Left ventricle myocardium inferior (tissue), 1 donor: ENCODE data around the gene PTPN13. TPM values are rescaled to one million over a fixed set of nuclear protein-coding genes. Genes with fewer than 3 reads are reported as not detected.

Source experiments
- DNase-seq: peaks from one replicate; pipeline ENCODE4 v3.0.0-alpha.2; 2020
- H3K27ac ChIP-seq: fragments of 200-600 bp; replicated peaks from 2 replicates; pipeline ENCODE4 v1.8.0; 2021
- H3K27me3 ChIP-seq: fragments of 200-600 bp; 2 replicates; pipeline ENCODE4 v1.8.0; 2021; ENCODE audit warnings: low read depth
- H3K36me3 ChIP-seq: fragments of 200-600 bp; 2 replicates; pipeline ENCODE4 v1.8.0; 2021
- H3K4me1 ChIP-seq: fragments of 200-600 bp; 2 replicates; pipeline ENCODE4 v1.8.0; 2021
- H3K4me3 ChIP-seq: fragments of 200-600 bp; 2 replicates; pipeline ENCODE4 v1.8.0; 2021; ENCODE audit warnings: mild to moderate bottlenecking, moderate library complexity
- H3K9me3 ChIP-seq: fragments of 200-600 bp; replicated peaks from 2 replicates; pipeline ENCODE4 v1.8.0; 2021
- intact Hi-C: fragments of 100-400 bp; cut with micrococcal nuclease; formaldehyde crosslinking; loops from one replicate; pipeline ENCODE4 v1.11.0; 2022
- total RNA-seq: library from RNA; stranded (reverse); fragmentation: NEBNext Ultra II Directional; extraction: Animal tissue kit (Norgen Biotek cat#: 25700); gene quantifications from one replicate; pipeline ENCODE4 v1.2.1, GENCODE V29; 2021
- TF ChIP-seq, protein P1 (sequence below): fragments of 200-600 bp; IDR thresholded peaks from 2 replicates; pipeline ENCODE4 v1.8.0; 2021; ENCODE audit warnings: antibody characterized with exemption, mild to moderate bottlenecking, borderline replicate concordance
- donor health status: DM: no; HTN: yes; CAD: no; lungs with severe emphysema.

The PTPN13 gene
- total RNA-seq, 1 donor from 2014 or later: 3.8 TPM

DNA sequence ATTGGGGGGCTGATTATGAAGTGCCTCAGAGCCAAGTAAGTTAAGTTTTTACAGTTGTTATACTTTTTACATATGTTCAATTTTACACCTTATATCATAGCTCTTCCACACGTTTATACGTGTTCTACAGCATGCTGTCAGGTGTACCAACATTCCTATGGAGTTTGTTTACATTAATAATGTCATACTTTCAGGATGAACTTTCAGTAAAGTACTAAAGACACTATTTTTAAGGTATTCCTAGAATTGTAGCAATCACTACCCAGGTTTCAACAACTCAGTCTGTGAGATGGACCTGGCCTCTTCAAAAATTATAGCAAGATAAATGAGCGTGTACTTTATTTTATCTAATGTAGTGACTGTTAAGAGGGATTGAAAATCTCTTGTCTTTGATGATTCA, 92.6 kb downstream of the PTPN13 start:
- no peaks in the 10 kb centered on the region for H3K4me1 ChIP-seq
- intact Hi-C loops: no loop called here
- TF ChIP-seq, protein P1, sequence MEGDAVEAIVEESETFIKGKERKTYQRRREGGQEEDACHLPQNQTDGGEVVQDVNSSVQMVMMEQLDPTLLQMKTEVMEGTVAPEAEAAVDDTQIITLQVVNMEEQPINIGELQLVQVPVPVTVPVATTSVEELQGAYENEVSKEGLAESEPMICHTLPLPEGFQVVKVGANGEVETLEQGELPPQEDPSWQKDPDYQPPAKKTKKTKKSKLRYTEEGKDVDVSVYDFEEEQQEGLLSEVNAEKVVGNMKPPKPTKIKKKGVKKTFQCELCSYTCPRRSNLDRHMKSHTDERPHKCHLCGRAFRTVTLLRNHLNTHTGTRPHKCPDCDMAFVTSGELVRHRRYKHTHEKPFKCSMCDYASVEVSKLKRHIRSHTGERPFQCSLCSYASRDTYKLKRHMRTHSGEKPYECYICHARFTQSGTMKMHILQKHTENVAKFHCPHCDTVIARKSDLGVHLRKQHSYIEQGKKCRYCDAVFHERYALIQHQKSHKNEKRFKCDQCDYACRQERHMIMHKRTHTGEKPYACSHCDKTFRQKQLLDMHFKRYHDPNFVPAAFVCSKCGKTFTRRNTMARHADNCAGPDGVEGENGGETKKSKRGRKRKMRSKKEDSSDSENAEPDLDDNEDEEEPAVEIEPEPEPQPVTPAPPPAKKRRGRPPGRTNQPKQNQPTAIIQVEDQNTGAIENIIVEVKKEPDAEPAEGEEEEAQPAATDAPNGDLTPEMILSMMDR: no peak

DNA sequence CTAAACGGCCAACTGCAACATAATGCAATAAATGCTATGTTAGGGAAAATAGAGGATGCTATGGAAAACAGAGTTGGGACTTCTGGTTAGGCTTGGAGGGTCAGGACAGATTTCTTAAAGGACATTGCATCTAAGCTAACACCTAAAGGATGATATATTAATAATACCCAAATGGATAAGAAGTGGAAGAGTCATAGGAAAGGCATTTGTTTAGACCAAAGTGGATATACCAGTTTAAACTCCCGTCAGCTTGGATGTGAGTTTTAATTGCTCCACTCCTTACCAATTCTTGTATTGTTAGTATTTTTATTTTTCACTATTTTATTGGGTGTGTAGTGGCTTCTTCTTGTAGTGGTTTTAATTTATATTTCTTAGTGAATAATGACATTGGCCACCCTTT, 93.9 kb downstream of the PTPN13 start:
- no peaks in the 10 kb centered on the region for H3K27me3 ChIP-seq
- no peak overlapping the region for H3K4me3 ChIP-seq
- H3K9me3 ChIP-seq: no peaks in the 10 kb centered on the region
- DNase-seq: no peak
- H3K36me3 ChIP-seq: no peaks in the 10 kb centered on the region
- no peak overlapping the region for H3K27ac ChIP-seq
- H3K4me1 ChIP-seq: no peaks in the 10 kb centered on the region
- TF ChIP-seq, protein P1: no peak
- intact Hi-C loops: no loop called here

More for the DNA sequence above, 92.6 kb downstream of the PTPN13 start:
- Histone ChIP-seq H3K9me3 (no peaks in the 10 kb centered on the region), H3K27me3 (no peaks in the 10 kb centered on the region), H3K27ac (no peak overlapping the region), H3K36me3 (no peaks in the 10 kb centered on the region), H3K4me3 (no peak overlapping the region)
- DNase-seq: no peak

DNA sequence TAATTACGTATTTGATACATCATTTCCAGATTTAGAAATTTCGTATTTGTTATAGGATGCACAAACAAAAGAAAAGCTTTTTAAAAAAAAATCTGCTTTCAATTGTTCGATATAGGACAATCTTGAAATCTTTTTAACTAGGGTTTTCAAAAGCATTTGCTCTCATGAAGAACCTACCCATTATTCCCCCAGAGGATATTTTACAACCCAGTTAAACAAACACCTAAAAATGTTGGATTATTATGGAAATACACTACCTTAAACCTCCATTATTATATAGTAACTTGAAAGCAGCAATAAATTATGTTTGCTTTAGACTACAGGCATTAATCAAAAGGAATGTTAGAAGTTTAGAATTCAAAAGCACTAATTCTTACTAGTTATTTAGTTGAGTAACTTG, 110.5 kb downstream of the PTPN13 start:
- intact Hi-C loops: no loop called here
- H3K9me3 ChIP-seq: no peaks in the 10 kb centered on the region
- TF ChIP-seq, protein P1: no peak
- H3K36me3 ChIP-seq: no peaks in the 10 kb centered on the region
- no peak for DNase-seq
- H3K4me3 ChIP-seq: no peak overlapping the region
- H3K4me1 ChIP-seq: no peaks in the 10 kb centered on the region
- no peak overlapping the region for H3K27ac ChIP-seq
- H3K27me3 ChIP-seq: no peaks in the 10 kb centered on the region

DNA sequence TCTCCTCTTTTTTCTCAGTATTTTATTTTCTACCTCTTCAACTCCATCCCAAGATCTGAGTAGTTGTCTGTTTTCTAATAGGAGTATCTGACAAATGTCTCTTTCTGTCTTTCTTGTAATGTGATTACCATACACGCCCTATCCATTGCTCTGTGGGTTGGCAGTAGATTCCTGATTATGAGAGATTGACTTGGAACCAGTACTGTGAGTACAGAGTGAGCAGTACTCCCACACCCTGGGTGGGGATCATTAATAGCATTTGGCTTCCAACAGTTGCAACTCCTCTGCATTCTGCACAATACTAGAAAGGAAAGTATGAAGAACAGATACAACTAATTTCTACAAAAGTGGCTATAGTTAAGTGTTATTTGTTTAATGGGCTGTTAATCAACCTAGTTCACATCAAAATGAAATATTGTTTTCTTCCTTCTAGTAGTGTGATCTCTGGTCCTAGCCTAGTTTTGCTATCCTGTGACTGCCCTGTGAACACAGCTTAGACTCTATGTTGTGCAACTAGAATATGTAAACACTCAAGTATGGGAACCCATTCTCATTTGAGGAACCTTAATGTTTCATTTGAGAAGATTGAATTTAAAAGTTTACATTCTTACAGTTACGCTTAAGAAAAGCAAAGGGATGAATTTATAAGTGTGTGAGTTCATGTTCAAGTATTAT, 112.9 kb downstream of the PTPN13 start:
- no peaks in the 10 kb centered on the region for H3K27me3 ChIP-seq
- H3K27ac ChIP-seq: no peak overlapping the region
- H3K4me1 ChIP-seq: no peaks in the 10 kb centered on the region
- H3K4me3 ChIP-seq: no peak overlapping the region
- TF ChIP-seq, protein P1: no peak
- intact Hi-C loops: no loop called here
- no peak for DNase-seq
- H3K9me3 ChIP-seq: no peaks in the 10 kb centered on the region
- H3K36me3 ChIP-seq: no peaks in the 10 kb centered on the region

DNA sequence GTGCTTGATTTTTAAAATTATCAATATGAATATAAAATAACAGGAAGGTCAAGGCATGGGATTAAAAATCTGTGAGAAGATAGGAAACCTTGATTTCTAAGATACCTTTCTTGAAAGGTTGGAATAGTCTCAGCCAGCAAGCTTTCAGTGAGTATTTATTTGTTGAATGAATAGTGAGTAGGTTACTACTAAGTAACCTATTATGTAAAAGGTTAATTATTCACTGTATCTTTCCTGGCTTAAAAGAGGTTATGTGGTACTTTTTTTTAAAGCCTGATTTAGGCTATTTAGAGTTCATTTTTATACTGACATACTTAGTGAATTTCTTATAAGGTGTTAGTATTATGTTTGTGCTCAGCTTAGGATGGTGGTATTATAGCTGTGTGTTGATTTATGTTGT, 123.5 kb downstream of the PTPN13 start:
- DNase-seq: no peak
- Histone ChIP-seq H3K4me3 (no peak overlapping the region), H3K27me3 (no peaks in the 10 kb centered on the region), H3K27ac (no peak overlapping the region), H3K9me3 (peaks cover 6% of the 10 kb centered on the region), H3K36me3 (peaks cover 4% of the 10 kb centered on the region), H3K4me1 (no peaks in the 10 kb centered on the region)
- TF ChIP-seq, protein P1: no peak
- intact Hi-C loops: no loop called here
